HCT116 (cell line): ENCODE data around the gene UBE2D2. TPM values are rescaled to one million over a fixed set of nuclear protein-coding genes. Genes with fewer than 3 reads are reported as not detected.

Experiments
- ATAC-seq: fragments of 200-7000 bp; cut with Tn5 transposase; 2 replicates; pipeline ENCODE4 v1.9.1; 2020; ENCODE audit warnings: mild to moderate bottlenecking, moderate library complexity
- BruUV-seq: library from RNA; stranded (reverse); fragments of 400-500 nt; replicated peaks from 2 replicates; lab custom pipeline; 2021; lab: Mats Ljungman, UMichigan
- CTCF ChIA-PET: fragments of 300-600 bp; sonication (Branson Sonifier 250); formaldehyde crosslinking; loops from one replicate; lab custom pipeline; 2021; ENCODE audit warnings: antibody characterized with exemption; lab: Charles Lee
- POLR2A ChIA-PET: fragments of 300-600, 350-600 bp; sonication (Branson Sonifier 250); formaldehyde crosslinking; loops from one replicate; lab custom pipeline; 2021; ENCODE audit warnings: antibody characterized with exemption; lab: Charles Lee
- RAD21 ChIA-PET, 2 experiments: fragments of 300-600 bp; sonication (Branson Sonifier 250); formaldehyde crosslinking; loops; one replicate each; lab custom pipeline; 2023; ENCODE audit warnings: low total read pairs in 2 of 2; ENCODE audit not compliant: uncharacterized antibody in 2 of 2, unreplicated experiment in 2 of 2, low non-redundant PET in 1 of 2; lab: Charles Lee
- DNase-seq: peaks from one replicate; pipeline ENCODE4 v3.0.0-alpha.2; 2010; ENCODE audit warnings: low read depth, low spot score
- H2AFZ ChIP-seq: fragments of 200-600 bp; shearing (Covaris generic), sonication (generic); 2 replicates; pipeline ENCODE4 v1.6.1; 2017; ENCODE audit warnings: low read depth, mixed run types, mixed read lengths, antibody characterized with exemption, low read length; ENCODE audit not compliant: poor library complexity, severe bottlenecking
- H3K27ac ChIP-seq: 2 replicates; pipeline ENCODE4 v1.5.1; 2012; ENCODE audit warnings: low read depth, low read length
- H3K27me3 ChIP-seq: fragments of 200-600 bp; sonication (generic); 2 replicates; pipeline ENCODE4 v1.6.1; 2016; ENCODE audit warnings: mixed run types, low read length, mixed read lengths; ENCODE audit not compliant: insufficient read depth
- H3K36me3 ChIP-seq, 2 experiments: fragments of 200-500 bp in 1 of 2; fragments of 200-600 bp in 1 of 2; sonication (Bioruptor generic) in 1 of 2; sonication (generic) in 1 of 2; 2 replicates each; pipeline versions ENCODE4 v1.5.1 to v1.6.1; 2014 to 2016; ENCODE audit warnings: low read length in 2 of 2, inconsistent platforms in 1 of 2, mixed read lengths in 1 of 2, mixed run types in 1 of 2; ENCODE audit not compliant: insufficient read depth in 2 of 2, control insufficient read depth in 1 of 2
- H3K4me1 ChIP-seq, 2 experiments: fragments of 200-600 bp in 1 of 2; sonication (generic) in 1 of 2; 2 replicates each; pipeline versions ENCODE4 v1.5.1 to v1.6.1; 2012 to 2017; ENCODE audit warnings: low read length in 2 of 2, inconsistent platforms in 1 of 2, mild to moderate bottlenecking in 1 of 2, mixed read lengths in 1 of 2, mixed run types in 1 of 2, moderate library complexity in 1 of 2; ENCODE audit not compliant: insufficient read depth in 2 of 2, control insufficient read depth in 1 of 2
- H3K4me2 ChIP-seq: fragments of 200-600 bp; sonication (generic); 2 replicates; pipeline ENCODE4 v1.6.1; 2017; ENCODE audit warnings: mixed run types, low read length, mixed read lengths
- H3K4me3 ChIP-seq, 2 experiments: fragments of 200-600 bp in 1 of 2; sonication (generic) in 1 of 2; replicated peaks in 1 of 2; 2 replicates each; pipeline ENCODE4 v1.5.1; 2011 to 2016; ENCODE audit warnings: low read length in 2 of 2, control low read depth in 1 of 2, low read depth in 1 of 2, mild to moderate bottlenecking in 1 of 2, mixed read lengths in 1 of 2, mixed run types in 1 of 2
- H3K79me2 ChIP-seq: fragments of 200-600 bp; sonication (generic); 2 replicates; pipeline ENCODE4 v1.6.1; 2017; ENCODE audit warnings: mild to moderate bottlenecking, mixed run types, low read length, moderate library complexity, mixed read lengths; ENCODE audit not compliant: insufficient read depth
- H3K9ac ChIP-seq: fragments of 200-600 bp; sonication (generic); 2 replicates; pipeline ENCODE4 v1.6.1; 2016; ENCODE audit warnings: low read length, mixed read lengths
- H3K9me2 ChIP-seq: fragments of 200-600 bp; sonication (generic), shearing (Covaris generic); 2 replicates; pipeline ENCODE4 v1.6.1; 2017; ENCODE audit warnings: mixed run types, mild to moderate bottlenecking, moderate library complexity; ENCODE audit not compliant: insufficient read depth
- H3K9me3 ChIP-seq, 2 experiments: fragments of 200-500 bp in 1 of 2; fragments of 200-600 bp in 1 of 2; sonication (Bioruptor generic) in 1 of 2; sonication (generic) in 1 of 2; 2 replicates each; pipeline ENCODE4 v1.6.1; 2014 to 2017; ENCODE audit warnings: low read length in 2 of 2, mixed read lengths in 2 of 2, inconsistent platforms in 1 of 2, low read depth in 1 of 2, mild to moderate bottlenecking in 1 of 2, mixed run types in 1 of 2, moderate library complexity in 1 of 2; ENCODE audit not compliant: control insufficient read depth in 1 of 2, insufficient read depth in 1 of 2
- H4K20me1 ChIP-seq: fragments of 200-600 bp; sonication (generic), shearing (Covaris generic); 2 replicates; pipeline ENCODE4 v1.6.1; 2017; ENCODE audit warnings: mixed run types, mild to moderate bottlenecking, moderate library complexity; ENCODE audit not compliant: insufficient read depth
- CBX3 ChIP-seq: IDR thresholded peaks from 2 replicates; pipeline ENCODE4 v1.6.1; 2012; ENCODE audit warnings: low read depth
- CEBPB ChIP-seq: IDR thresholded peaks from 2 replicates; pipeline ENCODE4 v1.6.1; 2012; ENCODE audit warnings: low read depth
- EZH2 ChIP-seq: fragments of 200-600 bp; sonication (generic); IDR thresholded peaks from 2 replicates; pipeline ENCODE4 v1.6.1; 2017; ENCODE audit warnings: antibody characterized with exemption, mixed run types
- EZH2phosphoT487 ChIP-seq: fragments of 200-600 bp; IDR thresholded peaks from 2 replicates; pipeline ENCODE4 v1.6.1; 2018; ENCODE audit warnings: antibody characterized with exemption, borderline replicate concordance
- FOSL1 ChIP-seq: IDR thresholded peaks from 2 replicates; pipeline ENCODE4 v1.6.1; 2012; ENCODE audit warnings: low read depth
- JUND ChIP-seq: IDR thresholded peaks from 2 replicates; pipeline ENCODE4 v1.6.1; 2012
- POLR2AphosphoS5 ChIP-seq: IDR thresholded peaks from 2 replicates; pipeline ENCODE4 v1.6.1; 2011; ENCODE audit warnings: mild to moderate bottlenecking, low read depth, low read length, moderate library complexity
- SIN3A ChIP-seq: IDR thresholded peaks from 2 replicates; pipeline ENCODE4 v1.6.1; 2012; ENCODE audit warnings: low read depth
- SP1 ChIP-seq: IDR thresholded peaks from 2 replicates; pipeline ENCODE4 v1.6.1; 2012; ENCODE audit warnings: low read depth
- YY1 ChIP-seq: IDR thresholded peaks from 2 replicates; pipeline ENCODE4 v1.6.1; 2011; ENCODE audit warnings: low read length, low read depth, moderate library complexity, mild to moderate bottlenecking; ENCODE audit not compliant: insufficient replicate concordance; ENCODE audit errors: extremely low read depth
- ZFX ChIP-seq: fragments of 450-650 bp; IDR thresholded peaks from 2 replicates; pipeline ENCODE4 v1.6.1; 2017
- intact Hi-C: fragments of 100-400 bp; cut with micrococcal nuclease; formaldehyde crosslinking; loops from 2 replicates; pipeline ENCODE4 v1.10.0; 2022
- total RNA-seq: library from RNA; stranded (reverse); gene quantifications from one replicate; pipeline ENCODE4 v1.2.1, GENCODE V29; 2021; ENCODE audit not compliant: unreplicated experiment
- TF ChIP-seq, protein P1 (sequence below), 3 experiments: fragments of 200-600 bp in 1 of 3; sonication (generic) in 1 of 3; IDR thresholded peaks in 2 of 3; conservative IDR thresholded peaks in 1 of 3; 2 replicates each; pipeline ENCODE4 v1.5.1; 2012 to 2017; ENCODE audit warnings: low read depth in 2 of 3, low read length in 2 of 3, antibody characterized with exemption in 1 of 3, borderline replicate concordance in 1 of 3, control low read depth in 1 of 3, mild to moderate bottlenecking in 1 of 3, mixed read lengths in 1 of 3, mixed run types in 1 of 3, moderate library complexity in 1 of 3; ENCODE audit not compliant: insufficient read depth in 1 of 3
- TF ChIP-seq, protein P2 (sequence below): IDR thresholded peaks from 2 replicates; pipeline ENCODE4 v1.6.1; 2012
- TF ChIP-seq, protein P3 (sequence below): IDR thresholded peaks from 2 replicates; pipeline ENCODE4 v1.6.1; 2011; ENCODE audit warnings: mild to moderate bottlenecking, low read length, moderate library complexity; ENCODE audit not compliant: insufficient replicate concordance; ENCODE audit errors: extremely low read depth

The UBE2D2 gene
- total RNA-seq, 1 experiment from 2014 or later: 140 TPM

DNA sequence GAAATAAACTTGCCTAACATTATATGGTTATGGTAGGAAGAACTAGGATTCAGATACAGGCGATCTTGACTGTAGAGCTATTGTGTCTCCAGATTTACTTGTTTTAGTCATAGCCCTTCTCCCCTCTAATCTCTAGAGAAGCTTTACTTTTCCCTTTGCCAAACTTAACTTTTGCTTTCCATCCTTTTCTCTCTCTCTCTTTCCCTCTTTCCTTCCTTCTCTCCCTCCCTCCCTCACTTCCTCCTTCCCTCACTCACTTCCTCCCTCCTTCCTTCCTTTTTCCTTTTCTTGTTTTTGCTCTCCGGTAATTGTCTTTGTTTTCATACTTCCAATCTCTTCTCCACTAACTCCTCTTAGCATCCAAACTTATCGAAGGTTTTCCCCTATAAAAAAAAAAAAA lies 10.4 kb downstream of the UBE2D2 start (continued):
- TF ChIP-seq, protein P1, sequence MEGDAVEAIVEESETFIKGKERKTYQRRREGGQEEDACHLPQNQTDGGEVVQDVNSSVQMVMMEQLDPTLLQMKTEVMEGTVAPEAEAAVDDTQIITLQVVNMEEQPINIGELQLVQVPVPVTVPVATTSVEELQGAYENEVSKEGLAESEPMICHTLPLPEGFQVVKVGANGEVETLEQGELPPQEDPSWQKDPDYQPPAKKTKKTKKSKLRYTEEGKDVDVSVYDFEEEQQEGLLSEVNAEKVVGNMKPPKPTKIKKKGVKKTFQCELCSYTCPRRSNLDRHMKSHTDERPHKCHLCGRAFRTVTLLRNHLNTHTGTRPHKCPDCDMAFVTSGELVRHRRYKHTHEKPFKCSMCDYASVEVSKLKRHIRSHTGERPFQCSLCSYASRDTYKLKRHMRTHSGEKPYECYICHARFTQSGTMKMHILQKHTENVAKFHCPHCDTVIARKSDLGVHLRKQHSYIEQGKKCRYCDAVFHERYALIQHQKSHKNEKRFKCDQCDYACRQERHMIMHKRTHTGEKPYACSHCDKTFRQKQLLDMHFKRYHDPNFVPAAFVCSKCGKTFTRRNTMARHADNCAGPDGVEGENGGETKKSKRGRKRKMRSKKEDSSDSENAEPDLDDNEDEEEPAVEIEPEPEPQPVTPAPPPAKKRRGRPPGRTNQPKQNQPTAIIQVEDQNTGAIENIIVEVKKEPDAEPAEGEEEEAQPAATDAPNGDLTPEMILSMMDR (IDR thresholded peaks at IDR 0.05 in 2 of 3, conservative IDR thresholded peaks at IDR 0.05 in 1 of 3; ENCODE audit: borderline replicate concordance in 1 of 3, insufficient read depth in 1 of 3, low read depth in 2 of 3, low read length in 2 of 3): no peak
- TF ChIP-seq EZH2: no peak
- TF ChIP-seq CBX3: no peak

DNA sequence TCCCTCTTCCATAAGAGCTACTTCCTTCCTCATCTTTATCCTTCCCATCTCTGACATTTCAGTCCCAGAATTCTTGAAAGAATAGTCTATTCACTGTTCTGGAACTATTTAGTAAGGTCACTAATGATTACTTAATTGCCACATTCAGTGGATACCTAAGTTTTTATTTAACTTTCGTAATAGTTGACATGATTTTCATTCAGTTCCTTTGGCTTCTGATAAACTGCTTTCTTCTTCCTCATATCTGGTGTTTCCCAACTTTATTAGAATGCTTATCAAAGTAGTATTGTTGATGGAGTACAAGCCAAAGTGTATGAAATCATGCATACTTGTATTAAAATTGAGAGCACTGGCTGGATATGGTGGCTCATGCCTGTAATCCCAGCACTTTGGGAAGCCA lies 10.8 kb downstream of the UBE2D2 start:
- POLR2A ChIA-PET: interaction anchor here (1.4 kb wide), 1 partner anchor 11 kb away, joined by 4 read pairs; the partner anchor contains the start of gene UBE2D2
- Histone ChIP-seq H3K4me2 (no peak overlapping the region), H3K4me1 (no peaks in the 10 kb centered on the region), H3K79me2 (peaks cover 96% of the 10 kb centered on the region), H3K27me3 (no peaks in the 10 kb centered on the region), H3K9me3 (no peaks in the 10 kb centered on the region), H3K9ac (no peak overlapping the region), H3K27ac (no peak overlapping the region), H4K20me1 (peaks cover 15% of the 10 kb centered on the region; the same call in 1 of the 2 replicates), H3K9me2 (no peaks in the 10 kb centered on the region), H3K36me3 (no peaks in the 10 kb centered on the region), H3K4me3 (no peak overlapping the region), H2AFZ (no peak overlapping the region)
- RAD21 ChIA-PET: no interaction called here
- CTCF ChIA-PET: no interaction called here
- TF ChIP-seq YY1 (no peak), SIN3A (no peak), CEBPB (no peak), CBX3 (no peak), FOSL1 (no peak), SP1 (no peak), EZH2 (no peak), EZH2phosphoT487 (no peak), JUND (no peak), POLR2AphosphoS5 (no peak), ZFX (no peak)
- TF ChIP-seq, protein P2, sequence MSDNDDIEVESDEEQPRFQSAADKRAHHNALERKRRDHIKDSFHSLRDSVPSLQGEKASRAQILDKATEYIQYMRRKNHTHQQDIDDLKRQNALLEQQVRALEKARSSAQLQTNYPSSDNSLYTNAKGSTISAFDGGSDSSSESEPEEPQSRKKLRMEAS: no peak
- TF ChIP-seq, protein P3, sequence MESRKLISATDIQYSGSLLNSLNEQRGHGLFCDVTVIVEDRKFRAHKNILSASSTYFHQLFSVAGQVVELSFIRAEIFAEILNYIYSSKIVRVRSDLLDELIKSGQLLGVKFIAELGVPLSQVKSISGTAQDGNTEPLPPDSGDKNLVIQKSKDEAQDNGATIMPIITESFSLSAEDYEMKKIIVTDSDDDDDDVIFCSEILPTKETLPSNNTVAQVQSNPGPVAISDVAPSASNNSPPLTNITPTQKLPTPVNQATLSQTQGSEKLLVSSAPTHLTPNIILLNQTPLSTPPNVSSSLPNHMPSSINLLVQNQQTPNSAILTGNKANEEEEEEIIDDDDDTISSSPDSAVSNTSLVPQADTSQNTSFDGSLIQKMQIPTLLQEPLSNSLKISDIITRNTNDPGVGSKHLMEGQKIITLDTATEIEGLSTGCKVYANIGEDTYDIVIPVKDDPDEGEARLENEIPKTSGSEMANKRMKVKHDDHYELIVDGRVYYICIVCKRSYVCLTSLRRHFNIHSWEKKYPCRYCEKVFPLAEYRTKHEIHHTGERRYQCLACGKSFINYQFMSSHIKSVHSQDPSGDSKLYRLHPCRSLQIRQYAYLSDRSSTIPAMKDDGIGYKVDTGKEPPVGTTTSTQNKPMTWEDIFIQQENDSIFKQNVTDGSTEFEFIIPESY: no peak
- TF ChIP-seq, protein P1 (IDR thresholded peaks at IDR 0.05 in 2 of 3, conservative IDR thresholded peaks at IDR 0.05 in 1 of 3; ENCODE audit: borderline replicate concordance in 1 of 3, insufficient read depth in 1 of 3, low read depth in 2 of 3, low read length in 2 of 3): no peak
- BruUV-seq: TSS peak; percentile 29
- intact Hi-C loops: no loop called here
- DNase-seq (no peak), ATAC-seq (no peak)
